NCI-H82 (cell line): Measurements from ENCODE around the gene TNFAIP3.
"Not testable (repeated sequence)": the region's sequence is repeated elsewhere in the genome, so short reads cannot be mapped to it uniquely, and the experiment has no call there.

ENCODE experiments used
- DNase-seq: peaks from one replicate; lab custom pipeline; 2025; lab: John Stamatoyannopoulos, UW

Gene TNFAIP3

GRCh38 chr6:137866914-137867684, at the start of gene TNFAIP3:
Gene TNFAIP3 (plus strand): TSS chr6:137867259. CDS start chr6:137871228, 3,969 bp downstream.
- peak; percentile 88 for DNase-seq

- DNase-seq, result no peak
Measured at GRCh38 chr6:137818440-137818839, 48.6 kb upstream of the TNFAIP3 start.

DNA sequence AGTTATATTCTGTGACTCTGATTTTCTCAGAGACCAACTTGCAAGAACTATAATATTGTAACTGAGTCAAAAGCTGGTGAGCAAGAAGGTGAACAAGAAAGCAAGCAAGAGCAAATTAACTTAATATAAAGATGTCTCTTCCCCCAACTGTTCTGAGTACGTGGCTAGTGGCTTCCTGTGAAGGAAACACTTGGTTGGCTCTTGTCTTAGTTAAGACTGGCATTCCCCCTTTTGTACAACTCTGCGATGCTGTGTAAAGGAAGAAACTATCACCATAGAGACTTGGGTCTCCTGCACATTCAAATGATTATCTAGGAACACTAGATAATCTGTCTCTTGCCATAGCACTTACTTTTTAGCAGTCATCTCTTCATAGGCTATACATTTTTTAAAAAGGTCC, 47.3 kb upstream of the TNFAIP3 start:
- no peak for DNase-seq

DNA sequence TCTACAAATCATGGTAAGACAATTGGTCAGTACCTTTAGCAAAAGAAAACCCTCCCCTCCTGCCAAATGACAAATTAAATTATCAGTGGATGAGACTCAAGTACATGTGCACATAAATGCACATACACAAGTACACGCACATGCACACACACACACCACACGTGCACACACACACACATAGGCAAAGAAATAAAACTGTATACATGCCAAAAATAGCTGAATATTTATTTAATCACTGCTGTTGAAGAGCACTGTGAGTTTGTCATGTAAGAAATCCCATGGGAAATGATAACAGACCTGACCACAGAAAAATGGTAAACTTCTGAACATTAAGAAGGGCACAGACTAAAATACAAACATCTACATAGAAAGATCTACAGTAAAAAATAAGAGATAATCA, 46.6 kb upstream of the TNFAIP3 start:
- DNase-seq, result no peak

- no peak for DNase-seq
Measured at GRCh38 chr6:137820952-137821351, 46.1 kb upstream of the TNFAIP3 start.

- no peak for DNase-seq
Measured at GRCh38 chr6:137821491-137821890, 45.6 kb upstream of the TNFAIP3 start.

DNA sequence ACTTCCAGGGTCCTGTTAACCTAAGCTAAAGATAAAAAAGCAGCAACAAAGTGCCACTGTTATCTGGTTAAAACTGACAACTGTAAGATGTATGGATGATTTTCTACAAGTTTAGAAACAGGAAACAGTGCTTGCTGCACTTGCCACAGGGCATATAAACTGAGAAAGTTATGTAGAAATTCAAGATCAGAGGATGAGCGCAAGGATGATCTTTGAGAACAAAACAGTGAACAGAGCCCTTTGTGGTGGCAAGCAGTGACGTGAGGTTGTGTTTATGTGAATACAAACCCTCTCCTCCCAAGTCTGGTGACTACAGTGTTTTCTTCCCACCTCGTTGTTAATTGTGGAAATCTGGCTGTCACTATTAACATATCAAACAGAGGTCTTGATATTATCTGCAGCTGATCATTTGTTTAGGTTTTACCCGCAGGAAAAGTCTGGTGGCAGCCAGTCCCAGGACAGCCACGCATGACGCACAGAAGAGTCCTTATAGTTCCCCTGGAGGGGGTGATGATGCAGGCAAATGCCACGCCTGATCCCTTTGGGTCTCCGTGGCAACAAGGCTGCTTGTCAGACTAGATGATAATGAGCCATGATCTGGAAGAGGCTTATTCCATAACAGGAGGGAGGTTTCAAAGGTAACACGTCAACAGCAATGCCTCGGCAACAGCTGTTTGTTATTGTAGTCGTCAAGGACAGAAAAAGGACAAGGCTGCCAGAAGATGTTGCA, 43.1 kb upstream of the TNFAIP3 start:
- peak; percentile 80 for DNase-seq

DNA sequence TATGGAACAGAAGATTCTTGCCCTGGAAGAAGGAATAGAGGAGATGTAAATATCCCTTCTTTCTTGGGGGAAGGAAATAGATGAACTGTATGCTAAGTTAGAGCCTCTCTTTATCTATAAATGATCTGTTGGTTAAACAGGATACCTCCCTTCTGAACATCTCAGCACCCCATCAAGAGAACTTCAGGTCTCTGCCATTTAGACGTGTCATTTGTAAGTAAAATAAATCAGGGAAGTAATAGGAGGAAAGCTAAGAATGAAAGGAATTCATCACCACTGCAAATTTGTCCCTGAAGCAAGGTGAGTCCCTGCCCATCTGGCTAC, 42.5 kb upstream of the TNFAIP3 start:
- no peak for DNase-seq

DNA sequence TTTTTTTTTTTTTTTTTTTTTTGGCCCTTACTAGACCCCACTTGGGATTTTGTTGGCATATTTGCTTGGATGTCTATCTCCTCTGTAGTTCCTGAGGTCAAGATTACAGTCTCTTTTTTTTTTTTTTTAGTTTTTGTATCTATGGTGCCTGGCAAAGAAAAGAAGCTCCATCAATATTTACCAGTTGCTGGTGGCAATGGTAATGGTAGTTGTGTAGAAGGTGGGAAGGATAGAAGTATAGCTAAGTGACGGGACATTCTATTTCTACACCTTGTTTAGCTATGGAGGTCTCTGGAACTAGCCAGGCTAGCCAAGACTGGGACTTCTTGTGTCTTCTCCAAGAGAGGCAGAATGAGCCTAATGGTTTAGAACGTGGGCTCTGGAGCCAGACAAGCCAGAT, 42.2 kb upstream of the TNFAIP3 start:
- no peak for DNase-seq

- DNase-seq, result no peak
Measured at GRCh38 chr6:137827411-137827940, 39.6 kb upstream of the TNFAIP3 start.

GRCh38 chr6:137827977-137828810, 38.9 kb upstream of the TNFAIP3 start:
- DNase-seq, result no peak

DNA sequence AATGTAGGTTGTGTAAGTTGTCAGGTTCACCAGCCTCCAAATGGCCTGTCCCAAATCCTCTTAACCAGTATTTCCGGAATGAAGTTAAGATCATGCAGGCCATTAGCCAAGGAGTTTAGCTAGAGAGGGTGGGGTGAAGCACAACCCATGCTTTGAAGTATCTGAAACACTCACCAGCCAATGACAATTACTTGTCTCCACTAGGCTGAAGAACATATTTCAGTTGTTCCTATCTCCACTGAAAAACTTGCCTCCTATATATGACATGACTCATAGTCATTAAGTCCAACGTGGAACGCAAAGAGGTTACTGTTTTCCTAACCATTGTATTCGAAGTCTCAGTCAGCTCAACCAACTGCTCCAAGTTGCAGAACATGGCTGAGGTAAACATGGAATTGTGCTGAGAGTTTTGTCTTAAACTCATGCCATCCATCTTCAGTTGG, 37.4 kb upstream of the TNFAIP3 start:
- DNase-seq, result no peak

DNA sequence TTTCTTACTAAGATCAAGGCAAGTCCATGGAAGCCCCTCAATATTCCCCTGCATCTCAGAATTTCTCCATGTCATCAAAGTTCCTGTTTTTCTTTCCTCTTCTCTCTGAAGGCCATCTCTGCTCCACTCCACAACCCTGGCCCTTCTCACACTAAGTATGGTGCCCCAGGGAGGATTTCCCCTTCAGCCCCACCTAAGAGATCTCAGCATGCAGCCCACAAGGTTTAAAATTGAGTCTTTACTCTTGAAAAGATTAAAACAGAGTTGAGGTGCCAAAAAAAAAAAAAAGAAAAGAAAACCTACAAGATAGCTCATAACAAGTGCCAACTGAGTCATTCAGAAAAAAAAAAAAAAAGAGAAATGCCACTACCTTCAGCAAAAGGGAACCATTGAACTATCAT, 36.5 kb upstream of the TNFAIP3 start:
- DNase-seq, result no peak

- DNase-seq, result no peak
Measured at GRCh38 chr6:137832110-137832509, 34.9 kb upstream of the TNFAIP3 start.

GRCh38 chr6:137834508-137834907, 32.6 kb upstream of the TNFAIP3 start:
- no peak for DNase-seq

DNA sequence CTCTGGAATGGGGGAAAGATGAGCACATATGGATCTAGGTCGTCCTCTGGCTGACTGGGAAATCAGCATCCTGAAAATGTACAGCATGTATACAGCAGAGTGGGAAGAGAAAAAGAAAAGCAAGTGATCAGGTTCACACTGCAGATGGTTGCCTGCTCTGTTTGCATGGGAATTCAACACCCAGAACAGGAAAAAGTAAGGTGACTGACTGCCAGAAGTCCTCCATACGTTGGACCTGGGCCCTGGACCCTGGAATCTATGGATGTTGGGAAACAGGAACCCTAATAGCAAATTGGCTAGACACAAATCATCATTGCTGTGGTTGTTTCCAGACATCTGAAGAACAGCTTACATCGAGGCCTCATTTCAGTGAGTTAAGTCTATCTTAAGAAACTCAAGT, 30.3 kb upstream of the TNFAIP3 start:
- DNase-seq, result no peak

GRCh38 chr6:137838090-137838489, 29.0 kb upstream of the TNFAIP3 start:
- not testable (repeated sequence) for DNase-seq

DNA sequence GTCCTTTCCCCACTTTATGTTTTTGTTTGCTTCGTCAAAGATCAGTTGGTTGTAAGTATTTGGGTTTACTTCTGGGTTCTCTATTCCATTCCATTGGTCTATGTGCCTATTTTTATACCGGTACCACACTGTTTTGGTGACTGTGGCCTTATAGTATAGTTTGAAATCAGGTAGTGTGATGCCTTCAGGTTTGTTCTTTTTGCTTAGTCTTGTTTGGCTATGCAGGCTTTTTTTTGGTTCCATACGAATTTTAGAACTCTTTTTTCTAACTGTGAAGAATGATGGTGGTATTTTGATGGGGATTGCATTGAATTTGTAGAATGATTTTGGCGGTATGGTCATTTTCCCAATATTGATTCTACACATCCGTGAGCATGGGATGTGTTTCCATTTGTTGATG, 28.5 kb upstream of the TNFAIP3 start:
- not testable (repeated sequence) for DNase-seq

DNA sequence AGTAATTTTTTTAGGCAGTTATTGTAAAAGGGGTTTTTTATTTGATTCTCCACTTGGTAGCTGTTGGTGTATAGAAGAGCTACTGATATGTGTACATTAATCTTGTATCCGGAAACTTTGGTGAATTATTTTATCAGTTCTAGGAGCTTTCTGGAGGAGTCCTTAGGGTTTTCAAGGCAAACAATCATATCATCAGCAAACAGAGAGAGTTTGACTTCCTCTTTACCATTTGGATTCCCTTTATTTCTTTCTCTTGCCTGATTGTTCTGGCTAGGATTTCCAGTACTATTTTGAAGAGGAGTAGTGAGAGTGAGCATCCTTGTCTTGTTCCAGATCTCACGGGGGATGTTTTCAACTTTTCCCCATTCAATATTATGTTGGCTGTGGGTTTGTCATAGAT, 28.0 kb upstream of the TNFAIP3 start:
- no peak for DNase-seq

- DNase-seq, result no peak
Measured at GRCh38 chr6:137840252-137840651, 26.8 kb upstream of the TNFAIP3 start.

GRCh38 chr6:137843211-137843610, 23.8 kb upstream of the TNFAIP3 start:
- DNase-seq, result no peak

DNA sequence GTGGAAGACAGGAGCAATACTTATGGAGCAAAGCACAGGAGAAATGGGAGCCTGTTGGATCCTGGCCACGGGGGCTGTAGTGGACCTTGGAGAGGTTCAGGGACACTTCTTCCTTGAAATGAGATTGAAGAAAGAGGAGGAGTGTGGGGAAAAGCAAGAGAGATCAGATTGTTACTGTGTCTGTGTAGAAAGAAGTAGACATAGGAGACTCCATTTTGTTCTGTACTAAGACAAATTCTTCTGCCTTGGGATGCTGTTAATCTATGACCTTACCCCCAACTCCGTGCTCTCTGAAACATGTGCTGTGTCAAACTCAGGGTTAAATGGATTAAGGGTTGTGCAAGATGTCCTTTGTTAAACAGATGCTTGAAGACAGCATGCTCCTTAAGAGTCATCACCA, 22.7 kb upstream of the TNFAIP3 start:
- DNase-seq, result peak; percentile 11
